ENCODE measurements around the gene MLLT10. TPM values are rescaled to one million over a fixed set of nuclear protein-coding genes. Genes with fewer than 3 reads are reported as not detected.

MLLT10 gene
- total and polyA plus RNA-seq, 9 of the 15 experiments (the other 6 are each of a cell fraction or from before 2014, with no cell fraction given): 18.8 to 81.4 (median 64.2) TPM

DNA sequence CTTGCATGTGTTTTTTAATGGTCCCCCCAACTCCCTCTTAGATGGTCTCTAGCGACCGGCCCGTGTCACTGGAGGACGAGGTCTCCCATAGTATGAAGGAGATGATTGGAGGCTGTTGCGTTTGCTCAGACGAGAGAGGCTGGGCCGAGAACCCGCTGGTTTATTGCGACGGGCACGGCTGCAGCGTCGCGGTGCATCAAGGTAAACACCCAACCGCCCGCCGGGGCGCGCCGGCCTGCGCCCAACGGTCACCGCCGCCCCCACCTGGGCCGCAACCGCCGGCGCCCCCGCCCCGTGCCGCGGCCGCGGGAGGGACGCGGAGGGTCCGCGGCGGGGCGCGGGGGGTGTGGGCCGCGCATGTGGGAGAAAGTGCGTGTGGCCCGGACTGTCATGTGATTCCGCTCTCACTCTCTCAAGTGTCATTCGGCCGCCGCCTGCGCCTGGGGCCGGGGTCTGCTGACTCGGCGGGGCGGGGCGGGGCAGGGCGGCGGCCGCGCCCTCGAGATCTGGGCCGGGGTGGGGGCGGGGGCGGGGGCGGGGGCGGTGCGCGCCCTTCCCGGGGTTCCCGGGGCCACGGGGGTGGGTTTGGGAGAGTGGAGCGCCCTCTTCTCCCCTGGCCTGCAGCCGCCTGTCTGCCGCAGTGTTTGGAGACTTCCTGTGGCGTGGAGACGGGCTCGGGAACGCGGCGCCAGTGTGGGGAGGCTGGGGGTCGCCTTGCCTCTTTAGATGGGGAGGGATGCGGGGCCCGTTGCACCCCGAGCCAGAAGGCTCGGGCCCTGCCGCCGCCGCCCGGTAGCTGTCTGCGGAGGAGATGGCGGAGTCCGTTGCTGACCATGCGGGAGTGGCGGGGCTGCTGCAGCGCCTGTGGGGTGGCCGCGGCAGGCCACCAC lies 817 bp downstream of the MLLT10 start (continued):
- TF ChIP-seq ZNF395 (CRISPR knock-in tag; IDR thresholded peaks at IDR 0.05): no peak
- TF ChIP-seq TRIM25 (IDR thresholded peaks at IDR 0.05; ENCODE audit: borderline replicate concordance): no peak
- TF ChIP-seq U2AF1 (optimal IDR thresholded peaks at IDR 0.05; ENCODE audit: low read depth, low read length): peak; percentile 37
- TF ChIP-seq GATAD2A (IDR thresholded peaks at IDR 0.05): peak; percentile 46; the same call in 1 of the 2 replicates
- TF ChIP-seq HDAC8 (tag; IDR thresholded peaks at IDR 0.05): no peak
- TF ChIP-seq FIP1L1 (IDR thresholded peaks at IDR 0.05; ENCODE audit: low read depth, low read length, poor library complexity, severe bottlenecking): peak; percentile 81
- TF ChIP-seq EGR1 (conservative IDR thresholded peaks at IDR 0.05): peak; percentile 67
- TF ChIP-seq, protein P1, sequence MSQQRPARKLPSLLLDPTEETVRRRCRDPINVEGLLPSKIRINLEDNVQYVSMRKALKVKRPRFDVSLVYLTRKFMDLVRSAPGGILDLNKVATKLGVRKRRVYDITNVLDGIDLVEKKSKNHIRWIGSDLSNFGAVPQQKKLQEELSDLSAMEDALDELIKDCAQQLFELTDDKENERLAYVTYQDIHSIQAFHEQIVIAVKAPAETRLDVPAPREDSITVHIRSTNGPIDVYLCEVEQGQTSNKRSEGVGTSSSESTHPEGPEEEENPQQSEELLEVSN (IDR thresholded peaks at IDR 0.05; ENCODE audit: borderline replicate concordance in 1 of 2, extremely low read depth in 1 of 2, insufficient read depth in 1 of 2, insufficient read length in 1 of 2, low read depth in 1 of 2, low read length in 1 of 2, poor library complexity in 1 of 2, severe bottlenecking in 1 of 2): peak in 1 of 2 experiments; percentile 49
- TF ChIP-seq SNRNP70 (optimal IDR thresholded peaks at IDR 0.05; ENCODE audit: low read depth, low read length): no peak
- TF ChIP-seq CREM (IDR thresholded peaks at IDR 0.05; ENCODE audit: low read depth): peak; percentile 7; the same call in 1 of the 2 replicates
- TF ChIP-seq NONO (IDR thresholded peaks at IDR 0.05; ENCODE audit: low read depth in 2 of 2, low read length in 1 of 2): peak in 1 of 2 experiments; percentile 70; a peak in 1 of 4 replicates
- TF ChIP-seq SMAD4 (CRISPR knock-in tag; conservative IDR thresholded peaks at IDR 0.05): peak; percentile 36
- TF ChIP-seq, protein P2, sequence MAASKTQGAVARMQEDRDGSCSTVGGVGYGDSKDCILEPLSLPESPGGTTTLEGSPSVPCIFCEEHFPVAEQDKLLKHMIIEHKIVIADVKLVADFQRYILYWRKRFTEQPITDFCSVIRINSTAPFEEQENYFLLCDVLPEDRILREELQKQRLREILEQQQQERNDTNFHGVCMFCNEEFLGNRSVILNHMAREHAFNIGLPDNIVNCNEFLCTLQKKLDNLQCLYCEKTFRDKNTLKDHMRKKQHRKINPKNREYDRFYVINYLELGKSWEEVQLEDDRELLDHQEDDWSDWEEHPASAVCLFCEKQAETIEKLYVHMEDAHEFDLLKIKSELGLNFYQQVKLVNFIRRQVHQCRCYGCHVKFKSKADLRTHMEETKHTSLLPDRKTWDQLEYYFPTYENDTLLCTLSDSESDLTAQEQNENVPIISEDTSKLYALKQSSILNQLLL (CRISPR knock-in tag; IDR thresholded peaks at IDR 0.05; ENCODE audit: borderline replicate concordance): no peak
- TF ChIP-seq SIN3B (IDR thresholded peaks at IDR 0.05; ENCODE audit: low read depth): 0 out of 2 replicates have a peak, but pooled peaks have one; percentile 40
- peak in 1 of 2 experiments; percentile 70; a peak in 2 of 4 replicates for TF ChIP-seq HDAC1 (IDR thresholded peaks at IDR 0.05)
- 0 out of 2 replicates have a peak, but pooled peaks have one; percentile 22 for TF ChIP-seq DMBX1 (CRISPR knock-in tag; IDR thresholded peaks at IDR 0.05; ENCODE audit: borderline replicate concordance)
- TF ChIP-seq POLR2G (IDR thresholded peaks at IDR 0.05; ENCODE audit: low read depth, low read length): peak; percentile 86
- TF ChIP-seq ZSCAN32 (CRISPR knock-in tag; IDR thresholded peaks at IDR 0.05): no peak
- no peak for TF ChIP-seq CBX5 (IDR thresholded peaks at IDR 0.05; ENCODE audit: borderline replicate concordance, low read depth)
- TF ChIP-seq RBFOX2 (IDR thresholded peaks at IDR 0.05; ENCODE audit: low read depth, low read length): peak; percentile 86
- peak; percentile 53 for TF ChIP-seq TAF1 (IDR thresholded peaks at IDR 0.05; ENCODE audit: control insufficient read depth, extremely low read depth, insufficient read depth, low read length, severe bottlenecking)
